Gastrocnemius medialis (tissue), 4 donors: ENCODE measurements around the gene CUX1. TPM values are rescaled to one million over a fixed set of nuclear protein-coding genes. Genes with fewer than 3 reads are reported as not detected.

Experiments used
- ATAC-seq, 2 donors: fragments of 150-250 bp; one replicate each; pipeline ENCODE4 v1.9.1; 2016
- DNase-seq, 2 donors: peaks; one replicate each; pipeline ENCODE4 v3.0.0-alpha.2; 2019
- H3K27ac ChIP-seq, 4 donors: fragments of 200-600 bp; sonication (generic); 1 replicate in 1 of 4; 2 replicates in 3 of 4; pipeline ENCODE4 v1.5.1; 2016 to 2018; ENCODE audit warnings: mild to moderate bottlenecking in 2 of 4, moderate library complexity in 1 of 4
- H3K27me3 ChIP-seq, 3 donors: fragments of 200-600 bp; sonication (generic) in 2 of 3; 1 replicate in 1 of 3; 2 replicates in 2 of 3; pipeline versions ENCODE4 v1.5.1 to v1.6.0; 2016 to 2019; ENCODE audit warnings: mild to moderate bottlenecking in 1 of 3, moderate library complexity in 1 of 3
- H3K36me3 ChIP-seq, 2 donors: fragments of 200-600 bp; sonication (generic) in 1 of 2; one replicate each; pipeline ENCODE4 v1.5.1; 2017 to 2018
- H3K4me1 ChIP-seq, 2 donors: fragments of 200-600 bp; sonication (generic) in 1 of 2; one replicate each; pipeline ENCODE4 v1.5.1; 2016 to 2017; ENCODE audit warnings: mild to moderate bottlenecking in 2 of 2
- H3K4me3 ChIP-seq, 4 donors: fragments of 200-600 bp; sonication (generic) in 3 of 4; 1 replicate in 1 of 4; 2 replicates in 3 of 4; pipeline ENCODE4 v1.5.1; 2016 to 2019; ENCODE audit warnings: mild to moderate bottlenecking in 2 of 4
- H3K9me3 ChIP-seq, 3 donors: fragments of 200-600 bp; sonication (generic) in 2 of 3; 1 replicate in 1 of 3; 2 replicates in 2 of 3; pipeline ENCODE4 v1.5.1; 2016 to 2019
- CTCF ChIP-seq, 5 experiments: fragments of 450-650 bp in 3 of 5; fragments of 200-600 bp in 2 of 5; sonication (generic) in 2 of 5; IDR thresholded peaks in 4 of 5; conservative IDR thresholded peaks in 1 of 5; 1 replicate in 4 of 5; 2 replicates in 1 of 5; pipeline ENCODE4 v1.5.1; 2016 to 2019; ENCODE audit warnings: antibody characterized with exemption in 5 of 5, mild to moderate bottlenecking in 3 of 5, moderate library complexity in 3 of 5
- POLR2A ChIP-seq, 2 donors: fragments of 450-650 bp; IDR thresholded peaks; one replicate each; pipeline ENCODE4 v1.6.1; 2017; ENCODE audit warnings: antibody characterized with exemption in 2 of 2, mild to moderate bottlenecking in 2 of 2, moderate library complexity in 2 of 2
- in situ Hi-C, 4 donors: fragments of 200-750 bp; cut with MboI; loops; one replicate each; pipeline versions ENCODE4 v1.15.0 to v1.8.0; 2017; ENCODE audit warnings: low sequenced_read_pairs in 4 of 4
- intact Hi-C: fragments of 100-400 bp; cut with DNase I; formaldehyde crosslinking; loops from one replicate; pipeline ENCODE4 v1.15.1; 2023; ENCODE audit warnings: low total_unique reads
- total RNA-seq, 4 donors: library from RNA; depleted of rRNA; stranded (reverse); fragments of >200 nt; gene quantifications; one replicate each; pipeline versions ENCODE4 v1.1.0 to v1.2.3, GENCODE V29; 2016

The CUX1 gene
- total RNA-seq, 4 donors from 2014 or later = 44.1 to 57.9 (median 54.9) TPM

- intact Hi-C loops = no loop called here
Observed at GRCh38 chr7:101940830-101941229, 123.4 kb downstream of the CUX1 start.

GRCh38 chr7:101941481-101942383 lies 124.3 kb downstream of the CUX1 start:
- no peak for TF ChIP-seq POLR2A (IDR thresholded peaks at IDR 0.05)
- TF ChIP-seq CTCF (IDR thresholded peaks at IDR 0.05 in 4 of 5, conservative IDR thresholded peaks at IDR 0.05 in 1 of 5) = no peak
- H3K4me1 ChIP-seq = peaks cover 72 to 73% of the 10 kb centered on the region in 2 donors
- intact Hi-C loops = no loop called here
- peak overlapping the region; percentile 67 to 93 (median 74) for H3K27ac ChIP-seq
- in situ Hi-C loops = no loop called here
- H3K27me3 ChIP-seq = no peaks in the 10 kb centered on the region
- H3K4me3 ChIP-seq = no peak overlapping the region
- H3K36me3 ChIP-seq = no peaks in the 10 kb centered on the region
- DNase-seq (peak; percentile 69 to 84), ATAC-seq (peak; percentile 82 to 88)
- no peaks in the 10 kb centered on the region for H3K9me3 ChIP-seq

More at GRCh38 chr7:101940830-101941229, 123.4 kb downstream of the CUX1 start:
- H3K36me3 ChIP-seq = no peaks in the 10 kb centered on the region
- no peak overlapping the region for H3K4me3 ChIP-seq
- TF ChIP-seq POLR2A (IDR thresholded peaks at IDR 0.05) = no peak
- no peak for TF ChIP-seq CTCF (IDR thresholded peaks at IDR 0.05 in 4 of 5, conservative IDR thresholded peaks at IDR 0.05 in 1 of 5)
- H3K27ac ChIP-seq = peak overlapping the region; percentile 67 to 93 (median 74)
- DNase-seq = peak in 1 of 2 donors; percentile 40
- H3K9me3 ChIP-seq = no peaks in the 10 kb centered on the region
- H3K4me1 ChIP-seq = peaks cover 71 to 76% of the 10 kb centered on the region in 2 donors
- ATAC-seq = no peak
- H3K27me3 ChIP-seq = no peaks in the 10 kb centered on the region
- in situ Hi-C loops = no loop called here

- no peaks in the 10 kb centered on the region for H3K36me3 ChIP-seq
- DNase-seq = no peak
- in situ Hi-C loops (no loop called here), intact Hi-C loops (no loop called here)
- peaks cover 70 to 74% of the 10 kb centered on the region in 2 donors for H3K4me1 ChIP-seq
- TF ChIP-seq POLR2A (IDR thresholded peaks at IDR 0.05) (no peak), CTCF (IDR thresholded peaks at IDR 0.05 in 4 of 5, conservative IDR thresholded peaks at IDR 0.05 in 1 of 5) (no peak)
- no peaks in the 10 kb centered on the region for H3K27me3 ChIP-seq
- peak overlapping the region; percentile 67 to 95 (median 82) for H3K27ac ChIP-seq
- no peak for ATAC-seq
- no peak overlapping the region for H3K4me3 ChIP-seq
- H3K9me3 ChIP-seq = no peaks in the 10 kb centered on the region
Observed at GRCh38 chr7:101942603-101943210, 125.3 kb downstream of the CUX1 start.

- Histone ChIP-seq H3K4me1 (peaks cover 74% of the 10 kb centered on the region in 2 donors), H3K27me3 (no peaks in the 10 kb centered on the region), H3K4me3 (no peak overlapping the region), H3K36me3 (no peaks in the 10 kb centered on the region), H3K27ac (peak overlapping the region in 3 of 4 donors; percentile 89 to 95 (median 93)), H3K9me3 (no peaks in the 10 kb centered on the region)
- in situ Hi-C loops (no loop called here), intact Hi-C loops (no loop called here)
- no peak for TF ChIP-seq POLR2A (IDR thresholded peaks at IDR 0.05)
- TF ChIP-seq CTCF (IDR thresholded peaks at IDR 0.05 in 4 of 5, conservative IDR thresholded peaks at IDR 0.05 in 1 of 5) = no peak
- ATAC-seq (no peak), DNase-seq (no peak)
Observed at GRCh38 chr7:101943306-101943705, 125.9 kb downstream of the CUX1 start.
